HG03196 (cell line): Measurements from ENCODE around the gene CEP170.
"Not testable (repeated sequence)": the region's sequence is repeated elsewhere in the genome, so short reads cannot be mapped to it uniquely, and the experiment has no call there.

ENCODE experiments used
- ATAC-seq: cut with Tn5 transposase; IDR thresholded peaks from one replicate; pipeline ENCODE4 v1.9.1; 2021; ENCODE audit not compliant: unreplicated experiment

CEP170 gene

GRCh38 chr1:243183176-243183575 is 71.9 kb downstream of the CEP170 start:
- ATAC-seq = not testable (repeated sequence)

DNA sequence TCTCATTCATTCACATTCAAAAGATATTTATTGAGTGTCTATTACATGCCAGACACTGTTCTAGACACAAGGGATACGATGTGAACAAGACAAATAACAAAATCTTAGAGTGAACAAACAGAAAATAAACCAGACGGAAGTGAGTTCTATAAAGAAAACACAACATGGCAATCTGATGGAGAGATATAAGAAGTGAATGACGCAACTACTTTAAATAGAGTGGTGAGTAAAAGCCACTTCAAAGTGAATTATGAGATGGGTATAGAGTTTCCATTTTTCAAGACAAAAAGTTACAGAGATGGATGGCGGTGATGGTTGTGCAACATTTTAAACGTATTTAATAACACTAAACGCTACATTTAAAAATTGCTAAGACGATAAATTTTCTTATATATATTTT is 75.4 kb downstream of the CEP170 start:
- ATAC-seq = no peak

GRCh38 chr1:243177792-243178191 is 77.3 kb downstream of the CEP170 start:
- not testable (repeated sequence) for ATAC-seq

DNA sequence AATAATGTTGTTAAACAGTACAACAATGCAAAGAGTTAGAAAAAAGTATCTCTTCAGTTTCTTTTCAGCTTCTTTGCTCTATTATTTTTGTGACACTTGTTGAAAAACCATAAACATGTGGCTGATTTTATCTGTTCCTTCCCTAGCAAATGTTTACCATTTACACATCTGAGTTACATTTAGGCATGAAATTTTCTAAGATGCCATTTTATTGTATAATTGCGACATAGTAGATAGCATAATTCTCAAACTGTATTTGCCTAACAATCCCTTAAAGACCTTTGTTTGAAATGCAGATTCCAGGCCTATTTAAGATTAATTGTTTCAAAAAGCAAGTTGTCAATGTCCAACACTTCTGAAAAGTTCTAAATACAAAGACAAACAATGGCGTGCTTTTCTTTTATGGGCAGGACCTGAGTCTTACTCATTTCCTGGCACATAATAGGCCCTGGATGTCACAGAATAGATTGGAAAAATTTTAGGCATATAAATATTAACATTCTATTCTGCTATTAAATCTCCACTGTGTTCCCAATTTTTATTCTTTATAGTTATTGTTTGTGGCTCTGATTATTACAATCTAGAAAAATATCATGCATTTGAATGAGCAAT is 81.2 kb downstream of the CEP170 start:
- ATAC-seq = not testable (repeated sequence)

GRCh38 chr1:243164911-243165310 is 90.2 kb downstream of the CEP170 start:
- not testable (repeated sequence) for ATAC-seq

GRCh38 chr1:243150906-243151305 is 104.2 kb downstream of the CEP170 start:
- ATAC-seq = not testable (repeated sequence)

GRCh38 chr1:243149120-243149519 is 106.0 kb downstream of the CEP170 start:
- not testable (repeated sequence) for ATAC-seq

GRCh38 chr1:243147351-243147750 is 107.7 kb downstream of the CEP170 start:
- ATAC-seq = not testable (repeated sequence)

DNA sequence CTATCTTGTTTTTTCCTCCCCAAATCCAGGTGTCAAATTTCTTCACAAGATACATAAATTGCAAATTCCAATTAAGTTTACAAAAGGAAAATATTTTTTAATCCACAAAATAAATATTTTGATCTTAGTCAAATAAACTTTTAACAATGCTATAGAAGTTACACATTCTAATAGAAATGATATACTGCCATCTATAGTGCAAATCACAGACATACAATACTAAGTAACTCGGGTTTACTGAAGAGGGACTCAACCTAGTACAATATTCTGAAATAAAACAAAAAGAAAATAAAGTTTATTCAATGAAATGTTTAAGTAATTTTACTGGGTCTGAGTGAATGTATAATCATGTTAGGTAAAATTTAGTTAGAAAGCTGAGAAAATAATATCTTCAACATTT is 114.6 kb downstream of the CEP170 start:
- ATAC-seq = not testable (repeated sequence)

- not testable (repeated sequence) for ATAC-seq
Measured at GRCh38 chr1:243122876-243123409, 132.1 kb downstream of the CEP170 start.

- ATAC-seq = not testable (repeated sequence)
Measured at GRCh38 chr1:243121939-243122338, 133.1 kb downstream of the CEP170 start.

- not testable (repeated sequence) for ATAC-seq
Measured at GRCh38 chr1:243118601-243119322, 136.3 kb downstream of the CEP170 start.

GRCh38 chr1:243116187-243116586 is 138.9 kb downstream of the CEP170 start:
- not testable (repeated sequence) for ATAC-seq

GRCh38 chr1:243114769-243115168 is 140.3 kb downstream of the CEP170 start:
- not testable (repeated sequence) for ATAC-seq

DNA sequence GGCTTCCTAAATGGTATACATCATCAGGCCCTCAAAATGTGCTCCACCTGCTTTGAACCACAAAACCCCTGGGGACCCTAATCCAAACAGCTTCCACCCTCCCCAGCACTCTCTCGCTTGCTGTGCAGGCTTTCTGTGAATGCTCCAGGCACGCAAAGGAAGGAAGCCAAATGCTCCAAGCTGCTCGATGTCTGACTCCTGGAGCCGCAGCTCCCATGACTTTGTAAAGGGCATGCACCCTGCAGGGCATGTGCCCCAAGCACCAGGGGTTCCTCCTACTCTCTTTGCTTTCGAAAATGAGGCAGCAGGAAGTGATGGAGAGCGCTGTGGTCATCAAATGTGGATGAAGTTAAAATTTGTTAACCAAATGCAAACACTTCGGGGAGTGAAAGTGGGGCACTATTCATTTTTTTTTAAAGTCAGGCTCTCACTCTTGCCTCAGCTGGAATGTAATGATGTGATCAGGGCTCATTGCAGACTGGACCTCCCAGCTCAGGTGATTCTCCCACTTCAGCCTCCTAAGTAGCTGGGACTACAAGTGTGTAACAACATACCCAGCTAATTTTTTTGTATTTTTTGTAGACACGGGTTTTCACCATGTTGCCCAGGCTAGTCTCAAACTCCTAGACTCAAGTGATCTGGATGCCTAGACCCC is 140.9 kb downstream of the CEP170 start:
- ATAC-seq = peak; percentile 95

GRCh38 chr1:243107171-243107570 is 147.9 kb downstream of the CEP170 start:
- ATAC-seq = not testable (repeated sequence)

GRCh38 chr1:243105652-243106332 is 149.3 kb downstream of the CEP170 start:
- ATAC-seq = not testable (repeated sequence)

- not testable (repeated sequence) for ATAC-seq
Measured at GRCh38 chr1:243105104-243105503, 150.0 kb downstream of the CEP170 start.

- not testable (repeated sequence) for ATAC-seq
Measured at GRCh38 chr1:243104452-243104851, 150.6 kb downstream of the CEP170 start.

- peak; percentile 94 for ATAC-seq
Measured at GRCh38 chr1:243101551-243102050, 153.5 kb downstream of the CEP170 start.

DNA sequence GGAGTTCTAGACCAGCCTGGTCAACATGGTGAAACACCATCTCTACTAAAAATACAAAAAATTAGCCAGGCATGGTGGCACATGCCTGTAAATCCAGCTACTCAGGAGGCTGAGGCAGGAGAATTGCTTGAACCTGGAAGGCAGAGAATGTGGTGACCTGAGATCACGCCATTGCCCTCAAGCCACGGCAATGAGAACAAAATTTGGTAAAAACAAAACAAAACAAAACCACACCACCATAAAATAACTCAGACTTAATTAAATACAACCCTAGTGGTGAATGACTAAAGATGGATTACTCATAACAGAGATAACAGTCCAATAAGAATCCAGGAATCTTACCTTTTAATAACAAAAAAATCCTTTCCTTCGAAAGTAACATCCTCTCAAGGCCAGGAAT is 167.7 kb downstream of the CEP170 start:
- ATAC-seq = not testable (repeated sequence)
